ENCODE results near the gene ALDH2. TPM values are rescaled to one million over a fixed set of nuclear protein-coding genes. Genes with fewer than 3 reads are reported as not detected.
"Not testable (repeated sequence)": the region's sequence is repeated elsewhere in the genome, so short reads cannot be mapped to it uniquely, and the experiment has no call there.

The ALDH2 gene
- total RNA-seq, 1 donor from 2014 or later, result 59.5 TPM

DNA sequence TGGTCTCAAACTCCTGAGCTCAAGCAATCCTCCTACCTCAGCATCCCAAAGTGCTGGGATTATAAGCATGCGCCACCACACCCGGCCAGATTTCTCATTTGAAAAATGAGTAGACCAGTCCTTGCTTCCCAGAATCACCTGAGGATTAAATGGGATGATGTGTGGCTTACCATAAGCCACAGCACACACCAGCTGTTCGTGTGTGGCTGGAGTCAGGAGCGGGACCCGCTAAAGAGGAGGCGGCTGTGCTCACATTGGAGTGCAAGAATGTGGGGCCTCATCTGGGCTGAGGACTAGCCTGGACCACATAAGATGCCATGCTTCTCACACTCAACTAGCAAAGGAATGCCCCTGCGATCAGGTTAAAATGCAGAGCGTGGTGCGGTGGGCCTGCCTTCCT is 6.7 kb upstream of the ALDH2 start:
- TF ChIP-seq, protein P1, sequence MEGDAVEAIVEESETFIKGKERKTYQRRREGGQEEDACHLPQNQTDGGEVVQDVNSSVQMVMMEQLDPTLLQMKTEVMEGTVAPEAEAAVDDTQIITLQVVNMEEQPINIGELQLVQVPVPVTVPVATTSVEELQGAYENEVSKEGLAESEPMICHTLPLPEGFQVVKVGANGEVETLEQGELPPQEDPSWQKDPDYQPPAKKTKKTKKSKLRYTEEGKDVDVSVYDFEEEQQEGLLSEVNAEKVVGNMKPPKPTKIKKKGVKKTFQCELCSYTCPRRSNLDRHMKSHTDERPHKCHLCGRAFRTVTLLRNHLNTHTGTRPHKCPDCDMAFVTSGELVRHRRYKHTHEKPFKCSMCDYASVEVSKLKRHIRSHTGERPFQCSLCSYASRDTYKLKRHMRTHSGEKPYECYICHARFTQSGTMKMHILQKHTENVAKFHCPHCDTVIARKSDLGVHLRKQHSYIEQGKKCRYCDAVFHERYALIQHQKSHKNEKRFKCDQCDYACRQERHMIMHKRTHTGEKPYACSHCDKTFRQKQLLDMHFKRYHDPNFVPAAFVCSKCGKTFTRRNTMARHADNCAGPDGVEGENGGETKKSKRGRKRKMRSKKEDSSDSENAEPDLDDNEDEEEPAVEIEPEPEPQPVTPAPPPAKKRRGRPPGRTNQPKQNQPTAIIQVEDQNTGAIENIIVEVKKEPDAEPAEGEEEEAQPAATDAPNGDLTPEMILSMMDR (conservative IDR thresholded peaks at IDR 0.05), result no peak
- Mint-ChIP-seq H3K36me3 (peaks cover 3% of the 10 kb centered on the region), H3K4me1 (ENCODE audit: unreplicated experiment) (peaks cover 5% of the 10 kb centered on the region), H3K4me3 (no peak overlapping the region), H3K27me3 (peaks cover 3% of the 10 kb centered on the region), H3K27ac (no peak overlapping the region), H3K9me3 (no peaks in the 10 kb centered on the region)
- no peak for DNase-seq (ENCODE audit: extremely low spot score, unreplicated experiment)

GRCh38 chr12:111761099-111761498 is 5.6 kb upstream of the ALDH2 start:
- Mint-ChIP-seq H3K36me3 (no peaks in the 10 kb centered on the region), H3K27ac (no peak overlapping the region), H3K4me1 (ENCODE audit: unreplicated experiment) (peaks cover 6% of the 10 kb centered on the region), H3K4me3 (no peak overlapping the region), H3K27me3 (peaks cover 3% of the 10 kb centered on the region), H3K9me3 (no peaks in the 10 kb centered on the region)
- DNase-seq (ENCODE audit: extremely low spot score, unreplicated experiment), result no peak
- TF ChIP-seq, protein P1 (conservative IDR thresholded peaks at IDR 0.05), result no peak

- no peak for DNase-seq (ENCODE audit: extremely low spot score, unreplicated experiment)
- H3K4me3 Mint-ChIP-seq, result peak overlapping the region; percentile 15
- no peaks in the 10 kb centered on the region for H3K36me3 Mint-ChIP-seq
- peaks cover 10% of the 10 kb centered on the region for H3K4me1 Mint-ChIP-seq (ENCODE audit: unreplicated experiment)
- H3K27me3 Mint-ChIP-seq, result peaks cover 3% of the 10 kb centered on the region
- no peak overlapping the region for H3K27ac Mint-ChIP-seq
- TF ChIP-seq, protein P1 (conservative IDR thresholded peaks at IDR 0.05), result no peak
- no peaks in the 10 kb centered on the region for H3K9me3 Mint-ChIP-seq
Observed at GRCh38 chr12:111761706-111762105, 5.0 kb upstream of the ALDH2 start.

- Mint-ChIP-seq H3K27me3 (peaks cover 10% of the 10 kb centered on the region), H3K4me1 (ENCODE audit: unreplicated experiment) (peaks cover 17% of the 10 kb centered on the region)
- H3K36me3 Mint-ChIP-seq; DNase-seq (ENCODE audit: extremely low spot score, unreplicated experiment); H3K9me3 Mint-ChIP-seq; H3K27ac Mint-ChIP-seq; H3K4me3 Mint-ChIP-seq: not testable (repeated sequence)
Observed at GRCh38 chr12:111763552-111763951, 3.2 kb upstream of the ALDH2 start.

DNA sequence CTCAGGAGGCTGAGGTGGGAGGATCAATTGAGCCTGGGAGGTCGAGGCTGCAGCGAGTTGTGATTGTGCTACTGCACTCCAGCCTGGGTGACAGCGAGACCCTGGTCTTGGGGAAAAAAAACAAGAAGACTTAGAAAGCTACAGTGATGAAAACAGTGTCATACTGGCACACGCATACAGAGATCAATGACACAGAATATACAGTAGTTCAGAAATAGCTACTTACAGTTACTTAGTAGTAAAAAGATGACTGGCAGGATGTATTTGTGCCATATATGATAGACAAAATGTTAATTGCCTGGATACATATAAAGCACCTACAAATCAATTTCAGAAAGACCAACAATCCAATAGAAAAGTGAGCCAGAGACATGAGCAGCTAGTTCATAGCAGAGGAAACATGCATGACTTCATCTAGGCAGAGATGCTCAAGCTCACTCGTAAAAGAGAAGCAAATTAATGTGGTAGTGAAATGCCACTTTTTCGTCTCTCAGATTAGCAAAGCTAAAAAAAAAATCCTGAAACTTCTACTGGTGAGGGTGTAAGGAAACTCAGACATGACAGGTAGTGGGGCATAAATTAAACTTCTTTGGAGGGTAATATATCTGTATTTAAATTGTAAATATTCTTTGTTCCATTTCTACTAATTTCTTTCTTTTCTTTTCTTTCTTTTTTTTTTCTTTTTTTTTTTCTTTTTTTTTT is 2.5 kb upstream of the ALDH2 start:
- H3K9me3 Mint-ChIP-seq, result no peaks in the 10 kb centered on the region
- peaks cover 17% of the 10 kb centered on the region for H3K4me1 Mint-ChIP-seq (ENCODE audit: unreplicated experiment)
- no peak for DNase-seq (ENCODE audit: extremely low spot score, unreplicated experiment)
- H3K4me3 Mint-ChIP-seq, result peak overlapping the region; percentile 76
- H3K36me3 Mint-ChIP-seq, result no peaks in the 10 kb centered on the region
- TF ChIP-seq, protein P1 (conservative IDR thresholded peaks at IDR 0.05), result no peak
- H3K27ac Mint-ChIP-seq, result no peak overlapping the region
- H3K27me3 Mint-ChIP-seq, result peaks cover 10% of the 10 kb centered on the region

- no peaks in the 10 kb centered on the region for H3K9me3 Mint-ChIP-seq
- DNase-seq (ENCODE audit: extremely low spot score, unreplicated experiment), result no peak
- no peaks in the 10 kb centered on the region for H3K36me3 Mint-ChIP-seq
- peak overlapping the region; percentile 84 for H3K27ac Mint-ChIP-seq
- peak overlapping the region; percentile 98 for H3K4me3 Mint-ChIP-seq
- H3K4me1 Mint-ChIP-seq (ENCODE audit: unreplicated experiment), result peaks cover 12% of the 10 kb centered on the region
- peaks cover 10% of the 10 kb centered on the region for H3K27me3 Mint-ChIP-seq
- TF ChIP-seq, protein P1 (conservative IDR thresholded peaks at IDR 0.05), result no peak
Observed at GRCh38 chr12:111767362-111768158, 827 bp downstream of the ALDH2 start.

All from type B pancreatic cell (in vitro differentiated cells).